Neural progenitor cell (in vitro differentiated cells): ENCODE results near the gene KDM4B. TPM values are rescaled to one million over a fixed set of nuclear protein-coding genes. Genes with fewer than 3 reads are reported as not detected.

Experiments used
- DNase-seq: peaks from one replicate; pipeline ENCODE4 v3.0.0-alpha.2; 2016; ENCODE audit warnings: low spot score
- H2AFZ ChIP-seq: fragments of 200-600 bp; sonication (generic); replicated peaks from 2 replicates; pipeline ENCODE4 v1.6.1; 2016; ENCODE audit warnings: antibody characterized with exemption
- H3F3A ChIP-seq: fragments of 200-600 bp; sonication (generic); 2 replicates; pipeline ENCODE4 v1.6.1; 2016; ENCODE audit warnings: antibody characterized with exemption, low read depth
- H3K27ac ChIP-seq: fragments of 200-600 bp; sonication (generic); 2 replicates; pipeline ENCODE4 v1.5.1; 2016; ENCODE audit warnings: mild to moderate bottlenecking
- H3K27me3 ChIP-seq: fragments of 200-600 bp; sonication (generic); 2 replicates; pipeline ENCODE4 v1.6.1; 2016; ENCODE audit warnings: mild to moderate bottlenecking, moderate library complexity
- H3K36me3 ChIP-seq: fragments of 200-600 bp; sonication (generic); 2 replicates; pipeline ENCODE4 v1.5.1; 2016
- H3K4me1 ChIP-seq: fragments of 200-600 bp; sonication (generic); 2 replicates; pipeline ENCODE4 v1.6.1; 2016; ENCODE audit warnings: mixed run types
- H3K4me2 ChIP-seq: fragments of 200-600 bp; sonication (generic); 2 replicates; pipeline ENCODE4 v1.6.1; 2016
- H3K4me3 ChIP-seq: fragments of 200-600 bp; sonication (generic); 2 replicates; pipeline ENCODE4 v1.5.1; 2016
- H3K79me2 ChIP-seq: fragments of 200-600 bp; sonication (generic); 2 replicates; pipeline ENCODE4 v1.6.1; 2016; ENCODE audit warnings: low read depth
- H3K9ac ChIP-seq: fragments of 200-600 bp; sonication (generic); 2 replicates; pipeline ENCODE4 v1.6.1; 2016
- H3K9me3 ChIP-seq: fragments of 200-600 bp; sonication (generic); 2 replicates; pipeline ENCODE4 v1.5.1; 2016; ENCODE audit warnings: low read depth
- H4K20me1 ChIP-seq: fragments of 200-600 bp; sonication (generic); 2 replicates; pipeline ENCODE4 v1.6.1; 2016; ENCODE audit warnings: low read depth
- H3K27ac Mint-ChIP-seq: 3 replicates; pipeline ENCODE4 v1.8.0; 2021; ENCODE audit warnings: mixed read lengths
- H3K27me3 Mint-ChIP-seq: 2 replicates; pipeline ENCODE4 v1.8.0; 2022; ENCODE audit warnings: low read depth, mild to moderate bottlenecking, inconsistent platforms, moderate library complexity, mixed read lengths; ENCODE audit not compliant: insufficient read depth
- H3K36me3 Mint-ChIP-seq: 3 replicates; pipeline ENCODE4 v1.8.0; 2021; ENCODE audit warnings: mixed read lengths
- H3K4me1 Mint-ChIP-seq: 3 replicates; pipeline ENCODE4 v1.8.0; 2021; ENCODE audit warnings: mixed read lengths
- H3K4me3 Mint-ChIP-seq: 3 replicates; pipeline ENCODE4 v1.8.0; 2021; ENCODE audit warnings: mild to moderate bottlenecking, moderate library complexity, mixed read lengths
- H3K9me3 Mint-ChIP-seq: 3 replicates; pipeline ENCODE4 v1.8.0; 2020; ENCODE audit warnings: mixed read lengths
- EZH2 ChIP-seq: fragments of 200-600 bp; sonication (generic); IDR thresholded peaks from 2 replicates; pipeline ENCODE4 v1.6.1; 2017; ENCODE audit warnings: antibody characterized with exemption, mild to moderate bottlenecking, moderate library complexity
- EZH2phosphoT487 ChIP-seq: fragments of 200-600 bp; sonication (generic); IDR thresholded peaks from 2 replicates; pipeline ENCODE4 v1.6.1; 2017; ENCODE audit warnings: antibody characterized with exemption
- total RNA-seq: library from RNA; depleted of rRNA; stranded (reverse); fragments of >200 nt; gene quantifications from 2 replicates; pipeline ENCODE4 v1.2.3, GENCODE V29; 2015; ENCODE audit warnings: low replicate concordance
- TF ChIP-seq, protein P1 (sequence below): fragments of 200-600 bp; sonication (generic); IDR thresholded peaks from 2 replicates; pipeline ENCODE4 v1.5.1; 2017; ENCODE audit warnings: antibody characterized with exemption, mild to moderate bottlenecking

The KDM4B gene
- total RNA-seq, 1 donor from 2014 or later: 16.0 TPM

GRCh38 chr19:5079071-5079774, 110.3 kb downstream of the KDM4B start:
- Histone ChIP-seq H3K4me1 (peaks cover 5% of the 10 kb centered on the region), H3K79me2 (no peaks in the 10 kb centered on the region), H2AFZ (no peak overlapping the region), H3K36me3 (no peaks in the 10 kb centered on the region), H3K9me3 (no peaks in the 10 kb centered on the region), H3K27me3 (no peaks in the 10 kb centered on the region), H4K20me1 (peaks cover 17% of the 10 kb centered on the region), H3K27ac (no peak overlapping the region), H3K4me2 (no peak overlapping the region), H3F3A (peaks cover 12% of the 10 kb centered on the region), H3K4me3 (no peak overlapping the region), H3K9ac (no peak overlapping the region)
- TF ChIP-seq, protein P1, sequence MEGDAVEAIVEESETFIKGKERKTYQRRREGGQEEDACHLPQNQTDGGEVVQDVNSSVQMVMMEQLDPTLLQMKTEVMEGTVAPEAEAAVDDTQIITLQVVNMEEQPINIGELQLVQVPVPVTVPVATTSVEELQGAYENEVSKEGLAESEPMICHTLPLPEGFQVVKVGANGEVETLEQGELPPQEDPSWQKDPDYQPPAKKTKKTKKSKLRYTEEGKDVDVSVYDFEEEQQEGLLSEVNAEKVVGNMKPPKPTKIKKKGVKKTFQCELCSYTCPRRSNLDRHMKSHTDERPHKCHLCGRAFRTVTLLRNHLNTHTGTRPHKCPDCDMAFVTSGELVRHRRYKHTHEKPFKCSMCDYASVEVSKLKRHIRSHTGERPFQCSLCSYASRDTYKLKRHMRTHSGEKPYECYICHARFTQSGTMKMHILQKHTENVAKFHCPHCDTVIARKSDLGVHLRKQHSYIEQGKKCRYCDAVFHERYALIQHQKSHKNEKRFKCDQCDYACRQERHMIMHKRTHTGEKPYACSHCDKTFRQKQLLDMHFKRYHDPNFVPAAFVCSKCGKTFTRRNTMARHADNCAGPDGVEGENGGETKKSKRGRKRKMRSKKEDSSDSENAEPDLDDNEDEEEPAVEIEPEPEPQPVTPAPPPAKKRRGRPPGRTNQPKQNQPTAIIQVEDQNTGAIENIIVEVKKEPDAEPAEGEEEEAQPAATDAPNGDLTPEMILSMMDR: no peak
- TF ChIP-seq EZH2 (no peak), EZH2phosphoT487 (no peak)
- peaks cover 16% of the 10 kb centered on the region for H3K36me3 Mint-ChIP-seq
- H3K4me1 Mint-ChIP-seq: peaks cover 9% of the 10 kb centered on the region
- peak overlapping the region; percentile 88 for H3K27ac Mint-ChIP-seq
- no peaks in the 10 kb centered on the region for H3K27me3 Mint-ChIP-seq
- H3K9me3 Mint-ChIP-seq: no peaks in the 10 kb centered on the region
- no peak overlapping the region for H3K4me3 Mint-ChIP-seq
- no peak for DNase-seq

GRCh38 chr19:5080030-5080654, 111.2 kb downstream of the KDM4B start:
- H2AFZ ChIP-seq: no peak overlapping the region
- no peak overlapping the region for H3K4me2 ChIP-seq
- no peak overlapping the region for H3K9ac ChIP-seq
- H3K4me3 ChIP-seq: no peak overlapping the region
- peaks cover 16% of the 10 kb centered on the region for H3K36me3 Mint-ChIP-seq
- no peaks in the 10 kb centered on the region for H3K27me3 ChIP-seq
- no peak overlapping the region for H3K27ac ChIP-seq
- H3K27ac Mint-ChIP-seq: no peak overlapping the region
- peaks cover 16% of the 10 kb centered on the region for H4K20me1 ChIP-seq
- DNase-seq: no peak
- peaks cover 19% of the 10 kb centered on the region for H3F3A ChIP-seq
- TF ChIP-seq, protein P1: no peak
- no peak for TF ChIP-seq EZH2phosphoT487
- no peak for TF ChIP-seq EZH2
- H3K4me3 Mint-ChIP-seq: no peak overlapping the region
- H3K4me1 Mint-ChIP-seq: peaks cover 12% of the 10 kb centered on the region
- no peaks in the 10 kb centered on the region for H3K27me3 Mint-ChIP-seq
- H3K36me3 ChIP-seq: no peaks in the 10 kb centered on the region
- H3K4me1 ChIP-seq: peaks cover 5% of the 10 kb centered on the region
- no peaks in the 10 kb centered on the region for H3K79me2 ChIP-seq
- no peaks in the 10 kb centered on the region for H3K9me3 ChIP-seq
- H3K9me3 Mint-ChIP-seq: no peaks in the 10 kb centered on the region

DNA sequence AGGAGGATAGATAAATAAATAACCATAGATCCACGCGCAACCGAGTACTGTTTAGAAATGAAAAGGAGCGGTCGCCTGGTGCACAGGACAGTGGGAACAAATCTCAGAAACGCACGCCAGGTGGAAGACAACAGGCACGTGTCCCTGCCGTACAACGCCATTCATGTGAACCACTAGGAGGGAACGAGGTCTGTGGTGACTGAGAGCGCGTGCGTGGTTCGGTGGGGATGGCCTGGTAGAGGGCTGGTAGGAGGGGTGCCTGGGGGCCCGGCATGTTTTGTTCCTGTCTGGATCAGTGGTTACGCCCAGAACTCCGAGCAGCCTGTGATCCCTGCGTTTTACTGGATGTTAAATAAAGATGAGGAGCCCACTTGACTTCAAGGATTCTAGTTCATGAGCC, 111.9 kb downstream of the KDM4B start:
- H3K9ac ChIP-seq: no peak overlapping the region
- no peaks in the 10 kb centered on the region for H3K9me3 Mint-ChIP-seq

More for the DNA sequence above, 111.9 kb downstream of the KDM4B start:
- Histone ChIP-seq H3K4me2 (no peak overlapping the region), H3K27me3 (no peaks in the 10 kb centered on the region), H2AFZ (no peak overlapping the region), H3K27ac (no peak overlapping the region), H3K4me3 (no peak overlapping the region), H3K36me3 (no peaks in the 10 kb centered on the region), H3F3A (peaks cover 25% of the 10 kb centered on the region), H4K20me1 (peaks cover 18% of the 10 kb centered on the region), H3K4me1 (peaks cover 5% of the 10 kb centered on the region), H3K79me2 (no peaks in the 10 kb centered on the region), H3K9me3 (no peaks in the 10 kb centered on the region)
- Mint-ChIP-seq H3K27me3 (no peaks in the 10 kb centered on the region), H3K36me3 (peaks cover 16% of the 10 kb centered on the region), H3K4me1 (peaks cover 16% of the 10 kb centered on the region), H3K4me3 (no peak overlapping the region), H3K27ac (no peak overlapping the region)
- TF ChIP-seq EZH2phosphoT487: no peak
- TF ChIP-seq, protein P1: no peak
- TF ChIP-seq EZH2: no peak
- no peak for DNase-seq
